ENCODE measurements around the gene TXN2.
A peak's percentile ranks its signal among the peaks of the same experiment; 100 is the strongest.
"Not testable (repeated sequence)": the region's sequence is repeated elsewhere in the genome, so short reads cannot be mapped to it uniquely, and the experiment has no call there.

Gene TXN2, protein sequence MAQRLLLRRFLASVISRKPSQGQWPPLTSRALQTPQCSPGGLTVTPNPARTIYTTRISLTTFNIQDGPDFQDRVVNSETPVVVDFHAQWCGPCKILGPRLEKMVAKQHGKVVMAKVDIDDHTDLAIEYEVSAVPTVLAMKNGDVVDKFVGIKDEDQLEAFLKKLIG

DNA sequence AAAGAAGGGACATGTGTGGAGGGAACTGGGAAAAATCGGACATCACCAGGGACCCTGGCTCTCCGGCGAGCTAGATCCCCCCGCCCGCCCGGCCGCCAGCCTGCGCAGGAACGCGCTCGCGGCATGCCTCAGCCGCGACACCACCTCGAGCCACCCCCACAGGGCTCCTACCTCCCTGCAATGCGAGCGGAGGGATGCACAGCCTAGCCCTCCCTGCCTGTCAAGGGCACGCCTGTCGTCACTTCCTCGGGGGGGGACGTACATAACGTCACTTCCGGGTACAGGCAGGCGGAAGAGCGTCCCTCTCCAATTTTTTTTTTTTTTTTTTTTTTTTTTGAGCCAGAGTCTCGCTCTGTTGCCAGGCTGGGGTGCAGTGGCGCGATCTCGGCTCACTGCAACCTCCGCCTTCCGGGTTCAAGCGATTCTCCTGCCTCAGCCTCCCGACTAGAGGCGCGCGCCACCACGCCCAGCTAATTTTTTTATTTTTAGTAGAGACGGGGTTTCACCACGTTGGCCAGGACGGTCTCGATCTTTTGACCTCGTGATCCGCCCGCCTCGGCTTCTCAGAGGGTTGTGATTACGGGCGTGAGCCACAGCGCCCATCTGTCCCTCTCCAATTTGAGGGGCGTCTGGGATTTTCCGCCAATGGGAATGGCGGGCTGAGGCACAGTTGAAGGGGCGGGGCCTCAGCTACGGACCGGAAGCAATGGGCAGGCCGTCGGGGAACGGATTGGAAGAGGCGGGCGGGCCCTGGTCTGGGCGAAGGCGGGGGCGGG lies at the start of gene TXN2:
TSS of gene TXN2 (minus strand) at position 248 of the 776 bp plus-strand sequence. CDS start 803 bp downstream, outside the sequence.
- in situ Hi-C loops (cut with MboI; ENCODE audit: low sequenced_read_pairs, unreplicated experiment), result no loop called here
- TF ChIP-seq, protein P1, sequence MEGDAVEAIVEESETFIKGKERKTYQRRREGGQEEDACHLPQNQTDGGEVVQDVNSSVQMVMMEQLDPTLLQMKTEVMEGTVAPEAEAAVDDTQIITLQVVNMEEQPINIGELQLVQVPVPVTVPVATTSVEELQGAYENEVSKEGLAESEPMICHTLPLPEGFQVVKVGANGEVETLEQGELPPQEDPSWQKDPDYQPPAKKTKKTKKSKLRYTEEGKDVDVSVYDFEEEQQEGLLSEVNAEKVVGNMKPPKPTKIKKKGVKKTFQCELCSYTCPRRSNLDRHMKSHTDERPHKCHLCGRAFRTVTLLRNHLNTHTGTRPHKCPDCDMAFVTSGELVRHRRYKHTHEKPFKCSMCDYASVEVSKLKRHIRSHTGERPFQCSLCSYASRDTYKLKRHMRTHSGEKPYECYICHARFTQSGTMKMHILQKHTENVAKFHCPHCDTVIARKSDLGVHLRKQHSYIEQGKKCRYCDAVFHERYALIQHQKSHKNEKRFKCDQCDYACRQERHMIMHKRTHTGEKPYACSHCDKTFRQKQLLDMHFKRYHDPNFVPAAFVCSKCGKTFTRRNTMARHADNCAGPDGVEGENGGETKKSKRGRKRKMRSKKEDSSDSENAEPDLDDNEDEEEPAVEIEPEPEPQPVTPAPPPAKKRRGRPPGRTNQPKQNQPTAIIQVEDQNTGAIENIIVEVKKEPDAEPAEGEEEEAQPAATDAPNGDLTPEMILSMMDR (IDR thresholded peaks at IDR 0.05; ENCODE audit: borderline replicate concordance, control extremely low read depth, extremely low read depth, insufficient read depth, missing control alignments), result no peak
- peak; percentile 98 for DNase-seq (ENCODE audit: low spot score)

DNA sequence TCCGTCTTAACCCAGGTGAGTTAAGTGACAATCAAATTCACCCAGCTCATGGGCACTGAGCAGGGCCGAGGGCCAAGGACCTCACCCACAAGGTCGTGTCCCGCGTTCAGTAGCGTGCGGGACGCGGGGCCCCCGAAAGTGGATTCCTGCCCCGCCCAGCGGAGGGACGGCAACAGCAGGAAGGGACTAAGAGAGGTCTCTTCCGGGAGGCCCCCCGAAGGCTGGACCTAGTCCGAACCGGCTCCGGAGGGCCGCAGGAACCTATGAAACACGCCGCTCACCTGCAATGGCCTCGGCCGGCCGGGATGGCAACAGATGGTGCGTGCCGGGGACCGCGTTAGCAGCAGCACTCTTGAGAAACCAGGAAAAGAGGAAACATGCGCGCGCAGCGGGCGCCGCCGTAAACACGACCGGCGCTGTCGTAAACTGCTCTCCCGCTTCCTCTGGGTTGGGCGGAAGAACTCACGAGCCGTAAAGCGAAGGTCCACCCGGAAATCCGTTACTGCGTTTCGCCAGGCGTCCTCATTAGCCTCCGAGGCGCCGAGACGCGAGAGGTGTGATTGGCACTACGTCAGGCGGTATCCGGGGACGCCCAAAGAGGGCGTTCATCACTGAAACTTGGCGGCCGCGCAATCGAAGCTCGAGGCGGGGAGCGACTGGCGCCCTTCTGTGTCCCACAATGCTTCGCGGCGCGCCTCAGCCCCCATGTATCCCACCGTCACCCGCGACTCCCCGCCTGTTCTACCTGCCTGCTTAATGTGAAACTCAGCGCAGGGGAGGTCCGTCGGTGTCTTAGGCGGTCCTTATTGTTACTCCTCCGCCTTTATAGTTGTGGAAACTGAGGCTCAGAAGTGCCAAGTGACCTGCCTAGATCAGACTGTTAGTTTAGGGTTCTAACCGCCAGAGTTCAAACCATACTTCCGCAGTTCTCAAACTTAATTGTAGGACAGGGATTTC lies 47.6 kb upstream of the TXN2 start, which contains the start of gene EIF3D:
TSS of gene EIF3D (minus strand) at position 372 of the 957 bp plus-strand sequence. CDS start 3,045 bp downstream, outside the sequence.
- TF ChIP-seq, protein P1 (IDR thresholded peaks at IDR 0.05; ENCODE audit: borderline replicate concordance, control extremely low read depth, extremely low read depth, insufficient read depth, missing control alignments), result no peak
- peak; percentile 95 for DNase-seq (ENCODE audit: low spot score)
- in situ Hi-C loops (cut with MboI; ENCODE audit: low sequenced_read_pairs, unreplicated experiment), result no loop called here

DNA sequence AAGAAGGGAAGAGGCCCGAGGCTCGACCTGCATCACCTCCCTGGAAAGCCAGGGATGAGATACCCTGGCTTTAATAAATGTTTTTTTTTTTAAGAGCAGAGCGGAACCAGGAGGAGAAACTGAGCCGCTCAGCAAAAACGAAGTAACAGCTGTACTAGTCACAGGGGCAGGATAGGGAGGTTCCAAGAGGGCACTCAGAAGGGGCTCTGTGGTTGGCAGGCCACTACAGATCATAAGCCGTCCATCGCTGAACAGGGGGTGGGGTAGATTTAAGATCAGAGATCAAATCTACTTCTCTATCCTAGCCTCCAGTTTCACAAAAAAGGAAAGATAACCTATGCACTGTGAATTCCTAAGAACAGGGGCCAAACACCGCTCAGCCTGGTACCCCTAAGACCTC lies 46.9 kb upstream of the TXN2 start:
- in situ Hi-C loops (cut with MboI; ENCODE audit: low sequenced_read_pairs, unreplicated experiment), result no loop called here
- TF ChIP-seq, protein P1 (IDR thresholded peaks at IDR 0.05; ENCODE audit: borderline replicate concordance, control extremely low read depth, extremely low read depth, insufficient read depth, missing control alignments), result no peak
- DNase-seq (ENCODE audit: low spot score), result no peak

DNA sequence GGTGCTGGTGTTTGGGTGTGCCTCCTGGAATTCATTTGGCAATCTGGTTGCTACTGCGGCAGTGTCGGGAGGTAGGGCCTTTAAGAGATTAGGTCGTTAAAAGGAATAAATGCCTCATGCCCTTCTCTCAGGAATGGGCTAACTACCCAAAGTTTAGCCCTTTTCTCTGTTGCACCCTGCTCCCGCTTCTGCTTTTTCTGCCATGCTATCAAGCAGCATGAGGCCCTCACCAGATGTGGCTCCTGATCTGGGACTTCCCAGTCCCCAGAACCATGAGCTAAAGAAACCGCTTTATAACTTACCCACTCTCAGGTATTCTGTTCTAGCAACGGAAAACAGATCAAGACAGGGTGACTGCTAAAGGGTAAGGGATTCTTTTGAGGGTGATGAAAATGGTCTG lies 41.2 kb upstream of the TXN2 start:
- in situ Hi-C loops (cut with MboI; ENCODE audit: low sequenced_read_pairs, unreplicated experiment), result no loop called here
- no peak for DNase-seq (ENCODE audit: low spot score)
- TF ChIP-seq, protein P1 (IDR thresholded peaks at IDR 0.05; ENCODE audit: borderline replicate concordance, control extremely low read depth, extremely low read depth, insufficient read depth, missing control alignments), result no peak

DNA sequence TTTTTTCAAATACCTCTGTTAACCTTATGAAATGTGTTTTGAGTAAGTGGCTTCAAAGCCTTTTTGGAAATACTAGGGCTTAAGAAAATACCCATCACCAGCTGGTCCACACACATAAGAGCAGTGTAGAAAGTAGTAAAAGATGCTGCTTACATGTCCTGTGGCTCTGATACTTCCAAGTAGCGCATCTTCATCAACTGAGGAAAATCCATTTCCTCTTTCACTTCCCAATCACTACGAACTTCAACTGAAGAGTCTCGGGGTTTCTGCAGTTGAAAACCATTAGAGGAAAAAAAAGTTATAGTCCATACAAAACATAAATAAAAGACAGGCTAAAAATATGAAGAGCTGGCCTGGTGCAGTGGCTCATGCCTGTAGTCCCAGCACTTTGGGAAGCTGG lies 39.0 kb upstream of the TXN2 start:
- in situ Hi-C loops (cut with MboI; ENCODE audit: low sequenced_read_pairs, unreplicated experiment), result no loop called here

DNA sequence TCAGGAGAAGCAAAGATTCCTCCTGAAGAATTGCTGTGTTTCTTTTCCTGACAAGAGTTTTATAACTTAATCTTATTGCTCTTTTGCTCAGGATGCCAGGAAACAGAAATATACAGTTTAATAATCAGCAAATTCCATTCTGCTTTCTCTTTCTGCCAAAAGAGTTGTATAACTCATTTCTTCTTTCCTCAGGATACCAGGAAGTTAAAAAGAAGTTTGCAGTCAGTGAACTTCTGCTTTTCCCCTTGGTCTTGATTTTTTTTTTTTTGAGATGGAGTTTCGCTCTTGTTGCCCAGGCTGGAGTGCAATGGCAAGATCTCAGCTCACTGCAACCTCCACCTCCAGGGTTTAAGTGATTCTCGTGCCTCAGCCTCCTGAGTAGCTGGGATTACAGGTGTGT lies 38.5 kb upstream of the TXN2 start:
- DNase-seq (ENCODE audit: low spot score); in situ Hi-C loops (cut with MboI; ENCODE audit: low sequenced_read_pairs, unreplicated experiment): not testable (repeated sequence)

More for the DNA sequence above, 39.0 kb upstream of the TXN2 start:
- no peak for DNase-seq (ENCODE audit: low spot score)
- TF ChIP-seq, protein P1 (IDR thresholded peaks at IDR 0.05; ENCODE audit: borderline replicate concordance, control extremely low read depth, extremely low read depth, insufficient read depth, missing control alignments), result no peak
